GM21528 (cell line): ENCODE measurements around the gene ABCC3.
"Not testable (repeated sequence)": the region's sequence is repeated elsewhere in the genome, so short reads cannot be mapped to it uniquely, and the experiment has no call there.

Source experiments
- ATAC-seq: cut with Tn5 transposase; IDR thresholded peaks from one replicate; pipeline ENCODE4 v1.9.1; 2021; ENCODE audit warnings: mild to moderate bottlenecking, moderate library complexity; ENCODE audit not compliant: unreplicated experiment, low FRiP score

ABCC3 gene

DNA sequence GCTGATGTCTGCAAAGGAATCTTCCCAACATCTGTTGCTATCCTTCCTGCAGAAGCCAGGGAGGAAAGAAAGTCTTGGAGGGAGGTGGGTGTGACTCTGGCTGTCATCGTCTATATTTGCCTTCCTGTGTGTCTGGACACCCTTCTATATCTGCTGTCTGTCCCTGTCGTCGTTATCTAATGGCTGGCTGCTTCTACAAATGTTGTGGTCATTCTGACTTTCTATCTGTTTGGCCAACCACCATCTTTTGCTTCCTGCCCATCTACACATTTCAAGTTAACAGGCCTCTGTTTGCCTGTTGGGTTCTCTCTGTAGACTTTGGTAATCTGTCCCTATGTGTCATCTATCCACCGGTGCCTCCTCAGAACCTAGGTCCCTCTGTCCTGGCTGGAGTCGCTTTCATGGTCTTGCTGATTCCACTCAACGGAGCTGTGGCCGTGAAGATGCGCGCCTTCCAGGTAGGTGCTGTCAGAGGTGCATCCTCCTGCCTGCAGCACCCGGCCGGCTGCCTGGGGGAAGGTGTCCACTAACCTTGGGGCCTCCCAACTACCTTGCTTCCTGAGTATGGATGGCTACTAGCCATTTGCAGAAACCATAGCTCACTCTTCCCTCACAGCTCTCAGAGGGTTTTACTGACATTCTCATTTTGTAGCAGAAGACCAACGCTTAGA, 30.2 kb downstream of the ABCC3 start:
- no peak for ATAC-seq

DNA sequence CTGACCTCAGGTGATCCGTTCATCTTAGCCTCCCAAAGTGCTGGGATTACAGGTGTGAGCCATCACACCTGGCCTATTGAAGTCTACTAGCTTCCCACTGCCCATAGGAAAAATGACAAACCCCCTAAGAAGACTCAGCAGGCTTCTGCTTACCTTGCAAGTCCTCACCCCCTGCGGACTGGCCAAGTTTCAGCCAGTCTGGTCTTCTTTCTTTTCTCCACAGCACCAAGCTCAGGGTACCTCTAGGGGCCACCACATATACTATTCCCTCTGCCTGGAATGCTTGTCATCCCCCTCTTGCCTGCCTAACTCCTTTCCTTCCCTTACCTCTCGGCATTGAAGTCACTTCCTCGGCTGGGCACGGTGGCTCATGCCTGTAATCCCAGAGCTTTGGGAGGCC, 31.2 kb downstream of the ABCC3 start:
- no peak for ATAC-seq

DNA sequence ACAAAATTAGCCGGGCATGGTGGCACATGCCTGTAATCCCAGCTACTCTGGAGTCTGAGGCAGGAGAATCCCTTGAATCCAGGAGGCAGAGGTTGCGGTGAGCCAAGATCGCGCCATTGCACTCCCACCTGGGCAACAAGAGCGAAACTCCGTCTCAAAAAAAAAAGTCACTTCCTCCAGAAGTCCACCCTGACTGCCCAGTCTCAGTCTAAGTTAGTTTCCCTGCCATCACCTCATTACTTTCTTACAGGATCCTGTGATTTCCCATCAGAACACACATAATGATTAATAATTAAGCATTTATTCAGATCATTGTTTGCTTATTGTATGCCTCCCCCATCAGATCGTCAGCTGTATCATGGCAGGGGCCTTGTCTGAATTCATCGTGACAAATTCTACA, 31.6 kb downstream of the ABCC3 start:
- ATAC-seq: no peak

DNA sequence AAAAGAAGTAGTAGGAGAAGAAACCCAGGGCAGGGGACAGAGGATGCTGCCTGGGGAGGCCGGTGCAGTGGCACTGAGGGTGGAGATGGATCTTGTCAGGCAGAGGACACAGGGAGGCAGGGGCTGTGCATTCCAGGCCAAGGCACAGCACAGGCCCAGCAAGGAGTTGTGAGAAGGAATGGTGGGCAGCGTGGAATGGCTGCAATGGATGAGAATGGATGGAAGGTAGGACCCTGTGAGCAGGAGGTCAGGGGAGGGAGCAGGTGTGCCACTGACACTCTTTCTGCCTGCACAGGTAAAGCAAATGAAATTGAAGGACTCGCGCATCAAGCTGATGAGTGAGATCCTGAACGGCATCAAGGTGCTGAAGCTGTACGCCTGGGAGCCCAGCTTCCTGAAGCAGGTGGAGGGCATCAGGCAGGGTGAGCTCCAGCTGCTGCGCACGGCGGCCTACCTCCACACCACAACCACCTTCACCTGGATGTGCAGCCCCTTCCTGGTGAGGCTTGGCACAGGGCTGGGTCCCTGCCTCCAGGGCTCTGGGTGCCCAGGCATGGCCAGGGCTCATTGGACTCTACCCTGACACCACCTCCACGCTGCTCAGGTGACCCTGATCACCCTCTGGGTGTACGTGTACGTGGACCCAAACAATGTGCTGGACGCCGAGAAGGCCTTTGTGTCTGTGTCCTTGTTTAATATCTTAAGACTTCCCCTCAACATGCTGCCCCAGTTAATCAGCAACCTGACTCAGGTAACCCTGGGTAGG, 32.8 kb downstream of the ABCC3 start:
- ATAC-seq: no peak

DNA sequence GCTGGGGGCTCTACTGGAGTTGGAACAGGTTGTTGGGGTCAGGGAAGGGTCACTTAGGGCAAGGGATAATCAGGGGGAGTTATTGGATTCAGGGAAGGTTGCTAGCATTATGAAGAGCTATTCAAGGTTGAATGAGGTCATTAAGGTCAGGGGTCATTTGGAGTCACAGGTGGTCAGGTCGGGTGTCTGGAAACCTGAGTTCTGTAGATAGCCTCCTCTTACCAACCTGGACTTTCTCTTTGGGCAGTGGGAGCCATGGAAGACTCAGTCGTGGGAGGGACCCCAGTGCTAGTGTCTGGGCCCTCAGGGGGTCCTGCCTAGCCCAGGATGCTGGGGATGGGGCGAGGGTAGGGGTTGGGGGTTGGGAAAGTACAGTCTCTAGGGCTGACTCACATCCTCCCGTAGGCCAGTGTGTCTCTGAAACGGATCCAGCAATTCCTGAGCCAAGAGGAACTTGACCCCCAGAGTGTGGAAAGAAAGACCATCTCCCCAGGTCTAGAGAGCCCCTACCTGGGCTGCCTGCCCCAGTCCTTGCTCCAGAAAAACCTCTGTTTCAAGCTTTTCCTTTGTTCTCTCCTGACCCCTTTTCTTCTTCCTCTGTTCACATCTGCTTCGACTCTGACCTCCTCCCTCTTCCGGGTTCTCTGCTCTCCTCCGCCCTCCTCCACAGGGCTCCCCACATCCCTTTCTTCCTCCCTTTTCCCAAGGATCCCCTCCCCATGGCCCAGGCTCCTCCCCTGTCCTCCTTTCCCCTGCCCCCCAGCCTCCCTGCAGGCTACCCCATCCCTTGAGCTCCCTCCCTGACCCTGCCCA, 33.5 kb downstream of the ABCC3 start:
- ATAC-seq: no peak

DNA sequence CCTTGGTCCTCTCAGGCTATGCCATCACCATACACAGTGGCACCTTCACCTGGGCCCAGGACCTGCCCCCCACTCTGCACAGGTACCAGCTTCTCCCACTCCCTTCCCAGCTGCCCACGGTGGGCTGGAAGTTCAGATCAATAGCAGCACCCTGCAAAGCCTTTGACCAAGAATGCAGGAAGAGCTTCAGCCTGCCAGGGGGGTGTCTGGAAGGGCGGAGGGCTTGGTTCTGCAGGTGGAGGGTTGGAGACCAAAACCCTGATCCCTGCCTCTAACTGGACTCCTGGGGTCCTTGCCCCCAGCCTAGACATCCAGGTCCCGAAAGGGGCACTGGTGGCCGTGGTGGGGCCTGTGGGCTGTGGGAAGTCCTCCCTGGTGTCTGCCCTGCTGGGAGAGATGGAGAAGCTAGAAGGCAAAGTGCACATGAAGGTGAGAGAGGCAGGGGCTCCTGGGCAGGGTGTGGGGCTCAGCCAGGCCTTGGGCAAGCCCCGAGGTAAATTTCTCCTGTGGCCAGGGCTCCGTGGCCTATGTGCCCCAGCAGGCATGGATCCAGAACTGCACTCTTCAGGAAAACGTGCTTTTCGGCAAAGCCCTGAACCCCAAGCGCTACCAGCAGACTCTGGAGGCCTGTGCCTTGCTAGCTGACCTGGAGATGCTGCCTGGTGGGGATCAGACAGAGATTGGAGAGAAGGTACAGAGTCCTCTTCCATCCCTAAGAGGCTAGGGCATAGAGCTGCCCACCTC, 34.3 kb downstream of the ABCC3 start:
- ATAC-seq: no peak

DNA sequence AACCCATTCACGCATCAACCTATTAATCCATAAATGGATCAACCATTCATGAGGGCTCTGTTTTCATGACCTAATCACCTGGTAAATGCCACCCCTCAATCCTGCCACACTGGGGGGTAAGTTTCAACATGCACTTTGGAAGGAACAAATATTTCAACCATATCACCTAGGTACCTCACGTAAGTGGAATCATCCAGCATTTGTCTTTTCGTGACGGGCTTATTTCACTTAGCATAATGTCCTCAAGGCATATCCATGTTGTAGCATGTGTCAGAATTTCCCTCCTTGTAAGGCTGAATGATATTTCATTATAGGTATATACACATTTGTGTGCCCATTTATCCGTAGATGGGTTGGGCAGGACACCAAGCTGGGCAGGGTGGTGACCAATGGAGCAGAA, 37.4 kb downstream of the ABCC3 start:
- ATAC-seq: no peak

DNA sequence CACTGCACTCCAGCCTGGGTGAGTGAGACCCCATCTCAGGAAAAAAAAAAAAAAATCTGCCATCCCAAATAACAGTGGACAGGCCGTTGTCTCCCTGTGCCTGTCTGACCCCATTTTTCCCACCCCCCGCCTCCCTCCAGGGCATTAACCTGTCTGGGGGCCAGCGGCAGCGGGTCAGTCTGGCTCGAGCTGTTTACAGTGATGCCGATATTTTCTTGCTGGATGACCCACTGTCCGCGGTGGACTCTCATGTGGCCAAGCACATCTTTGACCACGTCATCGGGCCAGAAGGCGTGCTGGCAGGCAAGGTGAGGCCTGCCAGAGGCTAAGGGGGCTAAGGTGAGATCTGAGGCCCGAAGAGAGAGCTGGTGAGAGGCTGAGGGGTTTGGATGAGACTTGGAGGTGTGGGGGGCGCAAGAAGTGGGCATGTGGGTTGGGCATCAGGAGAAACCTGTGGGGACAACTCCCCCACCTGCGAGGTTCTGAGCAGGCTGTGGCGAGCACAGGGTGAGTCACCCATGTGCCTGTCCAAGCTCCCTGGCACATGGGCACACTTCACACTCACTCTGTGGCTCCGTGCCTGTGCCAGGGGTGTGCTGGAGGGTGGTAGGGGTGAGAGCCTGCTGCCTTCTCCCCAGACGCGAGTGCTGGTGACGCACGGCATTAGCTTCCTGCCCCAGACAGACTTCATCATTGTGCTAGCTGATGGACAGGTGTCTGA, 38.3 kb downstream of the ABCC3 start:
- ATAC-seq: no peak

DNA sequence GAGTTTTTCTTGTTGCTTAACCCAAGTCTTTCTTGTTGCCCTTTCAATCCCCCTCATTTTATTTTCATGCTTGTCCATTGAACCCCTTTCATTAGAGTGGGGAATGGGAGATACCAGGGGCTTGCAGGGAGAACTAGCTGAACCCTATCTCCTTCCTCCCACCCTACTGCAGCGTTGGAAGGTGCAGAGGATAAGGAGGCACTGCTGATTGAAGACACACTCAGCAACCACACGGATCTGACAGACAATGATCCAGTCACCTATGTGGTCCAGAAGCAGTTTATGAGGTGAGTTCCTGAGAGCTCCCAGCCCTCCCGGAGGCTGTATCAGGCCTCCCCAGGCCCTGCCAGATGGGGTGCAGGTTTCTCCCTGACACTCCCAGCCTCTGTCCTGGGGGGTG, 40.5 kb downstream of the ABCC3 start:
- ATAC-seq: no peak

DNA sequence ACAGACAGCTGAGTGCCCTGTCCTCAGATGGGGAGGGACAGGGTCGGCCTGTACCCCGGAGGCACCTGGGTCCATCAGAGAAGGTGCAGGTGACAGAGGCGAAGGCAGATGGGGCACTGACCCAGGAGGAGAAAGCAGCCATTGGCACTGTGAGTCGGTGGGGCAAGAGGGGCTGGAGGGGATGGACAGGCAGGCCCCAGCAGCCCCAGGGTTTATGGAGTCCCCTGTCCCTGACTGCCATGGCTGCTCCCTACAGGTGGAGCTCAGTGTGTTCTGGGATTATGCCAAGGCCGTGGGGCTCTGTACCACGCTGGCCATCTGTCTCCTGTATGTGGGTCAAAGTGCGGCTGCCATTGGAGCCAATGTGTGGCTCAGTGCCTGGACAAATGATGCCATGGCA, 40.9 kb downstream of the ABCC3 start:
- ATAC-seq: no peak

DNA sequence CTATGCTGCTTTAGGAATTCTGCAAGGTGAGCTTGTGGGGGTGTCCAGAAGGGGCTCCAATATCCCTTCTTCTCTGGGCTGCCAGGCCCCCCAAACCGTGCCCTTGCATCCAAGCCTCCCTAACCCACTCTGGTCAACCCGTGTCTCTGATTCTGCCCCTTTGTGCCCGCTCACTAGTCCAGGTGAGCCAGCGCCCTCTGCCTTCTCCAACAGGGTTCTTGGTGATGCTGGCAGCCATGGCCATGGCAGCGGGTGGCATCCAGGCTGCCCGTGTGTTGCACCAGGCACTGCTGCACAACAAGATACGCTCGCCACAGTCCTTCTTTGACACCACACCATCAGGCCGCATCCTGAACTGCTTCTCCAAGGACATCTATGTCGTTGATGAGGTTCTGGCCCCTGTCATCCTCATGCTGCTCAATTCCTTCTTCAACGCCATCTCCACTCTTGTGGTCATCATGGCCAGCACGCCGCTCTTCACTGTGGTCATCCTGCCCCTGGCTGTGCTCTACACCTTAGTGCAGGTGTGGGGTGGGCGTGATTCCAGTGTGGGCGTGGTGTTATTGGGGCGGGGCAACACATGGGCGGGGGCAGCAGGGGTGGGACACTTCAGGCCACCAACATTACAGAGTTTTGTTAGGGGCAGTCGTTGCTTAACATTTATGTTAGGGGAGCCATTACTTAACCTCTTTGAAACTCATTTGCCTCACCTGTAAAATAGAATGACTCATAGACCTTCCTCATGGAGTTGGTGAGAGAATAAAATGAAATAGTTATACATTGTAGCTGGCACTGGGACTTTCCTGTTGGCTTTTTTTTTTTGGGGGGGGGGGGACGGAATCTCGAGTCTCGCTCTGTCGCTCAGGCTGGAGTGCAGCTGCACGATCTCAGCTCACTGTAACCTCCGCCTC, 41.6 kb downstream of the ABCC3 start:
- ATAC-seq: no peak

DNA sequence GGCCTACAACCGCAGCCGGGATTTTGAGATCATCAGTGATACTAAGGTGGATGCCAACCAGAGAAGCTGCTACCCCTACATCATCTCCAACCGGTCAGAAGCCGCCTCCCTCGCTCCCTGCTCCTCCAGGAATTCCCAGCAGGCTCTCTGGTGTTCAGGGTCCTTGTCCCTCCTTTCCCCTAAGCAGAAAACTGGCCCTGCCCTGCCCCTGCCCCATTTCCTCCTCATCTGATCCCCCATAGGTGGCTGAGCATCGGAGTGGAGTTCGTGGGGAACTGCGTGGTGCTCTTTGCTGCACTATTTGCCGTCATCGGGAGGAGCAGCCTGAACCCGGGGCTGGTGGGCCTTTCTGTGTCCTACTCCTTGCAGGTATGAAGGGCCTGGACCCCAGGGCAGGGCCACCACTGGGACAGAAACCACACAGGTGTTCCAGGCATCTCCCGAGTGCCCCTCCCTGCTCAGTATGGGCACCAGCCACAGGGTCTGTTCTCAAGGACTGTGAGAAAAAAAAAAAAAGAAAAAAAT, 43.2 kb downstream of the ABCC3 start:
- ATAC-seq: no peak

DNA sequence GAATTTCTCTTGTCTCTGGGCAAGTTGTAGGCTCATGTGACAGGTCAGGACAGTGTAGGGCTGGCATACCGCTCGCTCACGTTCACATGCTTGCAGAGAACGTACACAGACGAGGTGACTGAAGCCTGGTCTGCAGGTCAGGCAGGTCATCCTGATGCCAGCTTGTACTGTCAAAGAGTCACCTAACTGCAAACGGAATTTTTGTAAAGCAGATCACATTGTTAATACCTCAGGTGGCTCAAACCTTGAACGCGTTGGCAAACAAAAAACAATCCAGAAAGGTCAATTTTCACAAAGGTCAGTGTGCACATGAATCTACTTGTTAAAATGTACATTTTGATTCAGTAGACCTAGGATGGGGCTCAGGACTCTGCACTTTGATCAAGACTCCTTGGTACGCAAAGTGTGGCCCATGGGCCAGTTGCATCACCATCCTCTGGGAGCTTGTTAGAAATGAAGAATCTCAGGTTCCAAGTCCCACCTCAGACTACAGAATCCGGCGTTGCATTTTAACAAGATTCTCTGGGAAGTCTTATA, 44.4 kb downstream of the ABCC3 start:
- no peak for ATAC-seq

DNA sequence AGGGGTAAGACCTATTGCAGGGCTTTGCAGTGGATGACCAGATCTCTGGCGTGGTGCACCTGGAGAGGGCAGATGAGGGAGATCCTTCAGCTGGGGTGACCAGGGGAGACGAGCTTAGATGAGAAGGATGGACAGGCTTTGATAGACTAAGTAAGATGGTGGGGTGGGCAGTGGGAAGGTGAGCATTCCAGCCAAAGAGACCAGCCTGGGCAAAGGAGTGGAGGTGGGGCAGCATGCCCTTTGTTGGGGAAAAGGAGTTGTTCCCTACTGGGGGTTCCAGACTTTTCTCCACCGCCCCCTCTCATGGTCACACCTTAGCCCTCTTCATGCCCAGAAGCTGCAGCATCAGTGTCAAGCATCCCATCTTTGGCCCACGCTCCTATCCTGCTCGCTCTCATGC, 45.4 kb downstream of the ABCC3 start:
- no peak for ATAC-seq

DNA sequence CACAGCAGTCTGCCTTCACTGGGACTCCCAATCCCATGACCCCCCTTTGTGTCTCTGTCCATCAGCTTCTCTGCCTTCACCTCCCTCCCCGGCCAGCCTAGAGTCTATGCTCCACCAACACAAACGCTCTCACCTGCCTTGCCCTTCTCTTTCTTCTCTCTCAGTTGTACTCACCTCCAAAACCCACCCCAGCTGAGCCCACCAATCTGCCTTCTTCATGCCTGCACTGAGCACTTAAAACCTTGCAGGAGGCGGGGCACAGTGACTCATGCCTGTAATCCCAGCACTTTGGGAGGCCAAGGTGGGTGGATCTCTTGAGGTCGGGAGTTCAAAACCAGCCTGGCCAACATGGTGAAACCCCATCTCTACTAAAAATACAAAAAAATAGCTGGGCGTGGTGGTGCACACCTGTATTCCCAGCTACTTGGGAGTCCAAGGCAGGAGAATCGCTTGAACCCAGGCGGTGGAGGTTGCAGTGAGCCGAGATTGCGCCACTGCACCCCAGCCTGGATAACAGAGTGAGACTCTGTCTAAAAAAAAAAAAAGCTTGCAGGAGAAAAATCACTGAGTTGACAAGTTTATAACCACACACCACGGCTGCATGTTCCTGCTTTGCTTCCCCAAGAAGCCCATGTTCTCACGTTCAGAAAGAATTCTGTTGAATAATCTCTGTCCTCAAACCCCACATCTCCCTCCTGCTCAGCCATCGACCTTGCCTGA, 46.0 kb downstream of the ABCC3 start:
- ATAC-seq: not testable (repeated sequence)

DNA sequence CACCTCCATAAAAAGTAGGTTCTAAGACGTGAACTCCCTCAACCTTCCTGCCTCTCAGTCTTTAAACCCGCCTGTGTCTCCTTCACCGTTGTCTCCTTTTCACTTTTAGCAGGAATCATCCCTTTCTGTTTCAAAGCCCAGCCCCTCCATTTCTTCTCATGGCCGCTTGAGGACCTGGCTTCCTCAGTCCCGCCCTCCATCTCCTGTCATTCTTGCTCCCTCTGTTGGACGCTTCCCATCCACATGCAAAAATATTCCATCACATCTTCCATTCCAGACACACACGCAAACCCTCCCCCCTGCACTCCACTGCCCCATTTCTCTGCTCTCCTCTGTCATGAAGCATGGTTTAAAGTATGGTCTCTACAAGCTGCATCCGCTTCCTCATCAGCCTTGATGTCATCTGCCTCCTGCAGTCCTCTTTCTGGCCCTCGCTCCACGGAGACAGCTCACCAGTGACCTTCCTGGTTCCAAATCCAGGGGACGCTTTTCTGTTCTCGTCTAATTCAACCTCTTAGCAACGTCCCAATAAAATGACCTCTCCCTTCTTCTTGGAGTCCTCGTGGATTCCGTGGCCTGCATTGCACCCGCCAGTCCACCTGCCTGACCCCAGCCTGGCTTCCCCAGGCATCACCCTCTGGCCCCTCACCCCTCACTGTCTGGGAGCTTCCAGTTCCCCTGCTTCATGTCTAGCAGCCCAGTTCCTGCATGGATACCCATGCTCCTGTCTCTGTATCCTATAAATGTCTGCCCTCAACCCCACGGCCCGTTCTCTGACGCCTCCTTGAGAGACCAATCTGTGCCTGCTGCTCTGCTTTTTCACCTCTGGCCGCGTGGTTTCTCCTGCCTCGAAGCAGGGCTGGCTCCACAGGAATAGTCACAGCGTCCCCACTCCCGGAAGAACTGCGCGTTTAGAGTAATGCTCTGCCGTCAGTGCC, 46.9 kb downstream of the ABCC3 start:
- ATAC-seq: no peak

DNA sequence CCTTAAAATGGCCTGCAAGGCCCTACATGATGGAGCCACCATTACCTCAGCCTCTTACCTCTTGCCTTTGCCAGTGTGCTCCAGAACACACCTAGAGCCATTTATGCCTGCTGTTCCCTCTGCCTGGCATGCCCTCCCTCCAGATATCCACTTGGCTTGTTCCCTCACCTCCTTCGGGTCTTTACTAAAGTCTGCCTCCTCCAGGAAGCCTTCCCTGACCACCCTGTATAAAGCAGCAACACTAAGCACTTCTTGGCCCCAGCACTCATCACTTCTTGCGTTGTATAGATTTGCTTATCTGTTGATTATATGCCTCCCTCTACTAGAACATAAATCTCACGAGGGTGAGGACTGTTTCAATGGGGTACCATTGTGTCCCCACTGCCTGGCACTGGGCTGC, 47.8 kb downstream of the ABCC3 start:
- ATAC-seq: no peak
